ENCODE data around the gene MXRA7.

GRCh38 chr17:76678330-76678729 lies 32.4 kb downstream of the MXRA7 start:
- TF ChIP-seq CTCF (IDR thresholded peaks at IDR 0.05) (no peak), EZH2 (IDR thresholded peaks at IDR 0.05; ENCODE audit: borderline replicate concordance, insufficient read depth, low read depth, low read length, poor library complexity, severe bottlenecking) (no peak)

All from B cell (primary cell).